GM12892 (cell line): Measurements from ENCODE around the gene RAB40B.

Experiments
- POLR2A ChIP-seq: IDR thresholded peaks from 2 replicates; pipeline ENCODE4 v1.6.1; 2011; ENCODE audit warnings: low read depth, low read length, control low read depth
- POLR2AphosphoS5 ChIP-seq: IDR thresholded peaks from 2 replicates; pipeline ENCODE4 v1.6.1; 2011; ENCODE audit warnings: low read depth, low read length, control low read depth

DNA sequence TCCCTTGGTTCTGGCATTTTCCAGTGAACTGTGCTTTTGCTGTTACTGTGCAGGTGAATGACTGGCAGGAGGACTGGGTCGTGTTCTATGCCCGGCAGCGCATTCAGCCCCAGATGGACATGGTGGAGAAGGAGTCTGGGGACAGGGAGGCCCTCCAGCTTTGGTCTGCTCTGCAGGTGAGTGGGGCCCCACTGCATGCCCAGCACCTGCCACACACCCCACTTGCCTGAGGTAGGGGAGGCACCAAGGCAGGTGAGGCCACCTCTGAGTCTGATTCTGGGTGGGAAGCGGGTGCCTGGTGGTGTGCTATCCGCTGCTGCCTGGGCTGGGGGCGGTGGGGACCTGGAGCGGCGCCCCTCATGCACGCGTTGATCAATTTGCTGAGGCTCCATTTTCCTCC is 27.9 kb upstream of the RAB40B start:
- TF ChIP-seq POLR2A: no peak
- TF ChIP-seq POLR2AphosphoS5: no peak
